Gastroesophageal sphincter (tissue), 3 donors: ENCODE measurements around the gene TMPRSS3.
A peak's percentile ranks its signal among the peaks of the same experiment; 100 is the strongest.

Experiments
- EP300 ChIP-seq: sonication (generic); formaldehyde crosslinking; IDR thresholded peaks from one replicate; pipeline ENCODE4 v1.6.1; 2017; ENCODE audit warnings: antibody characterized with exemption, mild to moderate bottlenecking
- POLR2AphosphoS5 ChIP-seq: sonication (generic); formaldehyde crosslinking; IDR thresholded peaks from one replicate; pipeline ENCODE4 v1.6.1; 2017; ENCODE audit warnings: antibody characterized with exemption
- TF ChIP-seq, protein P1 (sequence below), 4 experiments: fragments of 200-600 bp in 2 of 4; fragments of 450-650 bp in 2 of 4; sonication (generic) in 1 of 4; IDR thresholded peaks; one replicate each; pipeline ENCODE4 v1.5.1; 2017 to 2019; ENCODE audit warnings: antibody characterized with exemption in 4 of 4, mild to moderate bottlenecking in 2 of 4, moderate library complexity in 2 of 4

GRCh38 chr21:42337830-42338728, 57.8 kb downstream of the TMPRSS3 start:
- TF ChIP-seq POLR2AphosphoS5 (no peak), EP300 (no peak)
- TF ChIP-seq, protein P1, sequence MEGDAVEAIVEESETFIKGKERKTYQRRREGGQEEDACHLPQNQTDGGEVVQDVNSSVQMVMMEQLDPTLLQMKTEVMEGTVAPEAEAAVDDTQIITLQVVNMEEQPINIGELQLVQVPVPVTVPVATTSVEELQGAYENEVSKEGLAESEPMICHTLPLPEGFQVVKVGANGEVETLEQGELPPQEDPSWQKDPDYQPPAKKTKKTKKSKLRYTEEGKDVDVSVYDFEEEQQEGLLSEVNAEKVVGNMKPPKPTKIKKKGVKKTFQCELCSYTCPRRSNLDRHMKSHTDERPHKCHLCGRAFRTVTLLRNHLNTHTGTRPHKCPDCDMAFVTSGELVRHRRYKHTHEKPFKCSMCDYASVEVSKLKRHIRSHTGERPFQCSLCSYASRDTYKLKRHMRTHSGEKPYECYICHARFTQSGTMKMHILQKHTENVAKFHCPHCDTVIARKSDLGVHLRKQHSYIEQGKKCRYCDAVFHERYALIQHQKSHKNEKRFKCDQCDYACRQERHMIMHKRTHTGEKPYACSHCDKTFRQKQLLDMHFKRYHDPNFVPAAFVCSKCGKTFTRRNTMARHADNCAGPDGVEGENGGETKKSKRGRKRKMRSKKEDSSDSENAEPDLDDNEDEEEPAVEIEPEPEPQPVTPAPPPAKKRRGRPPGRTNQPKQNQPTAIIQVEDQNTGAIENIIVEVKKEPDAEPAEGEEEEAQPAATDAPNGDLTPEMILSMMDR (IDR thresholded peaks at IDR 0.05), result peak in 3 of 4 experiments; percentile 49 to 75 (median 60)
